ENCODE measurements around the gene ZNF462.
"Not testable (repeated sequence)": the region's sequence is repeated elsewhere in the genome, so short reads cannot be mapped to it uniquely, and the experiment has no call there.

Gene ZNF462

DNA sequence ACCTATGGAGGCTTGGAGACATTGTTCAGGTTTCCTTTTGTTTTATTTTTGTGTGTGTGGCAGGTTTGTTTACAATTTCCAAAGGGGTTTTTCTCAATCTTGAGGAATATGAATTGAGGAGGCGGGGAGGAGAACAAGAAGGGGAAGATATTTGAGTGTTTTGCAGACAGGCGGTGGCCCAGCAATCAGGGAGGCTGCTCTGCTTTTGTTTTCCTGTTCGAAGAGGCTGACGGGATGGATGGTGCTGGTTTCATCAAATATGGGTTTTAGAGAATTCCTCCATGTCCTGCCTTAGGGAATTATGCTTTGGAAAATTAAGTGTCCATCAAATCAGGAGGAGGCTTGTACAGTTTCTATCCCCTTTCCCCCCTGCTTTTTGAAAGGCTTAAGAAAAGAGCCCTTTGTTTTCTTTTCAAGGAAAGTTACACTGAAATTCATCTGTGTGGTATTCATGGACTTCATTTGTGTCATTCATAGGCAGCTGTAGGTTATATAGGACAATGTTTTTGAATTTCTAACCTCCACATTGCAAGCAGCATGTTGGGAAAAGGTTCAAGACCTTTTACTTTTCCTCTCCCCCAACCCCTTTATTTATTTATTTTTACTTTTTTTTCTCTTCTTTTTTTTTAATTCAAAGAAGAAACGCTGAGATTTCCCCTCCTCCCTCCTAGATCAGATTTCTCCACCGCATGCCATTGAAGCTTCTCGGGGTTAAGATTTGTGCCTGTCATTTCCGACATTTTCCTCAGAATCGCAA is 107.4 kb downstream of the ZNF462 start:
- DNase-seq = no peak
- in situ Hi-C loops (cut with HindIII; ENCODE audit: low pct_ligation_motif_present, low pct_unique_long_range_greater_than_20kb, low sequenced_read_pairs) = no loop called here

DNA sequence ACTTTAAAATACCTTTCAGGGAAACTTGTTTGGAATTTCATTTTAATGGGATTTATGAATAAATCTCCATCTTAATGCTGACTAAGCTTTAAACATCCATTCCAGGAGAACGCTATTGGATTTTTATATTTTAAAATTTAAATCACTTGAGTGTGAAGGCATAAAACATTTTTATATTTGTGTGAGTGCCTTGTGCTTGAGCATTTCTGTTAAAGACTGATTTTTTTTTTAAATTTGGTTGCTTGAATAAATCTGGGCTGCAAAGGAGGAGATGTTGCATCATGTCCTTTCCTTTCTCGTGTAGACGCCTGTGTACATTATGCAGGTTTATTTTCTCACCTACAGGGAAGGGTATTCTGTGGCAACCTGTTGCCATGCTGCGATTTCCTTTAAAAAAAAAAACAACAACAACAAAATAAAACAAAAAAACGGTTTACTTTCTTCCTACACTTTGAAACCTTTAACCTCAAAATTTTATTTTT is 108.1 kb downstream of the ZNF462 start:
- in situ Hi-C loops (cut with HindIII; ENCODE audit: low pct_ligation_motif_present, low pct_unique_long_range_greater_than_20kb, low sequenced_read_pairs) = no loop called here
- DNase-seq = no peak

DNA sequence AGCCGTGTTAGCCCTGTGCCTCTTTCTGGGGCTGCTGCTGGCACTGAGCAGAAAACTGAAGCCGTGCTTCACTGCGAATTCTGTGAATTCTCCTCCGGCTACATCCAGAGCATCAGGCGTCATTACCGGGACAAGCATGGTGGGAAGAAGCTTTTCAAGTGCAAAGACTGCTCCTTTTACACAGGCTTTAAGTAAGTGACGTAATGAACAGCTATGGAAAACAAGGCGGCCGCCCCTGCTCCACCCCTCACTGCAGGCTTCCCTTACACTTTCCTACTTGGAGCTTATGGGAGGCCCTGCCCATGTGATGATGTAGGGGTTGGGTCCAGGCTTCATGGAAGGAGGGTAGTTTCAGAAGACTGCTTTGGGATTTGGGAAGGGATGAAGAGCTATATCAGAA is 109.1 kb downstream of the ZNF462 start:
- no peak for DNase-seq
- in situ Hi-C loops (cut with HindIII; ENCODE audit: low pct_ligation_motif_present, low pct_unique_long_range_greater_than_20kb, low sequenced_read_pairs) = no loop called here

GRCh38 chr9:106974341-106974740 is 111.4 kb downstream of the ZNF462 start:
- in situ Hi-C loops (cut with HindIII; ENCODE audit: low pct_ligation_motif_present, low pct_unique_long_range_greater_than_20kb, low sequenced_read_pairs) = no loop called here
- no peak for DNase-seq

- in situ Hi-C loops (cut with HindIII; ENCODE audit: low pct_ligation_motif_present, low pct_unique_long_range_greater_than_20kb, low sequenced_read_pairs) = no loop called here
- no peak for DNase-seq
Measured at GRCh38 chr9:106976772-106977171, 113.8 kb downstream of the ZNF462 start.

GRCh38 chr9:106980551-106981101 is 117.7 kb downstream of the ZNF462 start:
- in situ Hi-C loops (cut with HindIII; ENCODE audit: low pct_ligation_motif_present, low pct_unique_long_range_greater_than_20kb, low sequenced_read_pairs) = no loop called here
- DNase-seq = no peak

DNA sequence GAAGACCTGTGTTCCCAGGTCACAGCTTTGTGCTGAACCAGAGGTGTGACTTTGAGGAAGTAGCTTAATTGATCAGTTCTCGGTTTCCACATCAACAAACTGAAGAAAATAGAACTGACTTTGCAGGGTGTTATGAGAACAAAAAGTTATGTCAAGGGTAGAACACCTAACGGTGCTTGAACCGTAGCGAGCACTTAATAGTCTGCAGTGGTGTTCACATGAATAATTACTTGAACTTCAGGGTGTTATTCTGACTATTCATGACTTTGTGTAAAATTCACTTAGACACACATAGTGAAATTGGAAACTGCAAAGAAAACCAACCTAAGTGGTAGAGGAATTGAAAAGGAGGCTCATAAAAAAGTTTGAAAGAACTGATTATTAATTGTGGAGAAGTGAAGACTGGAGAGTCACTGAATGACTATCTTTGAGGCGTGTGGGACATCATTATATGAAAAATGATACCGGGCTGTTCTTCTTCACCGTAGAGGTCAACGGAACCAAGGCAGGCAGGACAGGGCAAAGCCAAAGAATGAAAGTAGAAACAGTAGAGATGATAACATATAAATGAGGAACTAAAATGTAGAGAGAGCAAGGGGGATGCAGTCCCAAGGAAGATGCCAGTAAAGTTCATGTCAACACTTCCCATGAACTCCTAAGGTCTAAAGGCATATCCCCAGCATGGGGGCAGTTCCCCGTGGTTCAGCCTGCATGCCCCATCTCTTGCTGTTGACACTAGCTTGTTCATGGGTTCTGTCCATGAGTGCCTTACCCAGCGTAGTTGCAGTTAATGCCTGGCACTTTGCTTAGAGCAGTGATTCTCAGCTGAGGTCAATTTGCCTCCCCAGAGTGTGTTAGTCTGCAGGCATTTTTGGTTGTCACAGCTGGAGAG is 118.7 kb downstream of the ZNF462 start:
- no peak for DNase-seq
- in situ Hi-C loops (cut with HindIII; ENCODE audit: low pct_ligation_motif_present, low pct_unique_long_range_greater_than_20kb, low sequenced_read_pairs) = no loop called here

GRCh38 chr9:106982636-106983035 is 119.7 kb downstream of the ZNF462 start:
- DNase-seq = no peak
- in situ Hi-C loops (cut with HindIII; ENCODE audit: low pct_ligation_motif_present, low pct_unique_long_range_greater_than_20kb, low sequenced_read_pairs) = no loop called here

DNA sequence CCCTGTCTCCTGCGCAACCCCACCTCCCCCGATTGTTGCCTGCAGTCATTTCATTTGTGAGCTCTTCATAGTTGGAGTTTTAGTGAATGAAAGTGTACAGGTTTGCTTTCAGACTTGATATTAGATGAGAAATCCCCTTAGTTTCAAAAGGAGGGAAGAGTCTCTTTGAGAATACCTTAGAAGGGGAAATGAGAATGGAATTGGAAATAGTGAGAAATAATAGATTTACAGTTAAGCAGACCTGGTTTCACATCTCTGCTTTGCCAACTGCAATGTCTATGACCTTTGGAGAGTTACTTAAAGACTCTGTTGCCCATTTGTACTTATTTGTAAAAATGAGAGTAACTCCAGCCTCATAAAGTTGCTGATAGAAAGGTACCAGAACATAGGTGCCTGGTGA is 120.4 kb downstream of the ZNF462 start:
- in situ Hi-C loops (cut with HindIII; ENCODE audit: low pct_ligation_motif_present, low pct_unique_long_range_greater_than_20kb, low sequenced_read_pairs) = no loop called here
- no peak for DNase-seq

GRCh38 chr9:106989904-106990303 is 126.9 kb downstream of the ZNF462 start:
- in situ Hi-C loops (cut with HindIII; ENCODE audit: low pct_ligation_motif_present, low pct_unique_long_range_greater_than_20kb, low sequenced_read_pairs) = not testable (repeated sequence)

DNA sequence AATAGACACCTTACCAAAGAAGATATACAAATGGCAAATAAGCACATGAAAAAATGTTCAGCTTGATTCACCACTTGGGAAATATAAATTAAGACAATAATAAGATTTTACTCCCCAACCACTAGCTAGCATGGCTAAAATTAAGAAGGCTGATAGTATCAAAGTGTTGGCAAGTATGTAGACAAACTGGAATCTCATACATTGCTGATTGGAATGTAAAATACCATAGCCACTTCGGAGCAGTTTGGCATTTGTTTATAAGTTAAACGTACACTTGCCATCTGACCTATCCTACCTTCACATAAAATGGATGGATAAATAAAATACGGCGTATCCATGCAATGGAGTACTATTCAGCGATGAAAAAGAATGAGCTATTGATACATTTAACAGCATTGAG is 129.2 kb downstream of the ZNF462 start:
- in situ Hi-C loops (cut with HindIII; ENCODE audit: low pct_ligation_motif_present, low pct_unique_long_range_greater_than_20kb, low sequenced_read_pairs) = no loop called here
- DNase-seq = no peak

More at GRCh38 chr9:106989904-106990303, 126.9 kb downstream of the ZNF462 start:
- DNase-seq = not testable (repeated sequence)

DNA sequence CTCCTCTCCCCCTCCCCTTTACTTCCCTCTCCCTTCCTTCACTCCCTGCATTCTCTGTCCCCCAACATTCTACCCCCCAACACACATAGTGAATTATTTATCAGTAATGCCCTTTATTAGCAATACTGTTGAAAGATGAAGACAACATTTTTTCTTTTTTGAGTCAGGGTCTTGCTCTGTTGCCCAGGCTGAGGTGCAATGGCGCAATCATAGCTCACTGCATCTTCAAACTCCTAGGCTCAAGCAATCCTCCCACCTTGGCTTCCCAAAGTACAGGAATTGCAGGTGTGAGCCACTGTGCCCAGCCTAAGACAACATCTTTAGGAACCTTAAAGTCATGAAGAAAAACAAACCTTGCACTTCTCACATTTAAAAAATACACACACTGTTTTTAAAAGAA is 130.6 kb downstream of the ZNF462 start:
- DNase-seq = no peak
- in situ Hi-C loops (cut with HindIII; ENCODE audit: low pct_ligation_motif_present, low pct_unique_long_range_greater_than_20kb, low sequenced_read_pairs) = no loop called here

DNA sequence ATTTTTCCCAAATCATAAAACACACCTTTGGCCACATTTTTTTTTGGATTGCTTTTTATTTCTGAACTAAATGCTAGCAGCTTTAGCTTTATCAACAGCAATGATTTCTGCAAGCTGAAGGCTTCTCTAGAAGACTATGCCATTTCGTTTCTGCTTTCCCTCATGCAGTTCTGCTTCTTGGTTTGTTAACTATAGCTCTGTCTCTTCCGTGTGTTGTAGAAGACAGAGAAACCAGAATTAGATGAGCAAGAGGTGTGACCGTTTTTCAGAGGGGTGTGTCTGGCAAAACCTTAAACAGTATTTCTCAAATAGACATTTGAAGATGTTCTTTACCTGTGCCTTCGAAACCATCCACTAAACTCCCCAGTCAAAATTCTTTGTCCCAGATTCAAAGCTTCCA is 131.5 kb downstream of the ZNF462 start:
- in situ Hi-C loops (cut with HindIII; ENCODE audit: low pct_ligation_motif_present, low pct_unique_long_range_greater_than_20kb, low sequenced_read_pairs) = no loop called here
- DNase-seq = no peak

- in situ Hi-C loops (cut with HindIII; ENCODE audit: low pct_ligation_motif_present, low pct_unique_long_range_greater_than_20kb, low sequenced_read_pairs) = no loop called here
Measured at GRCh38 chr9:107000218-107000617, 137.3 kb downstream of the ZNF462 start.

DNA sequence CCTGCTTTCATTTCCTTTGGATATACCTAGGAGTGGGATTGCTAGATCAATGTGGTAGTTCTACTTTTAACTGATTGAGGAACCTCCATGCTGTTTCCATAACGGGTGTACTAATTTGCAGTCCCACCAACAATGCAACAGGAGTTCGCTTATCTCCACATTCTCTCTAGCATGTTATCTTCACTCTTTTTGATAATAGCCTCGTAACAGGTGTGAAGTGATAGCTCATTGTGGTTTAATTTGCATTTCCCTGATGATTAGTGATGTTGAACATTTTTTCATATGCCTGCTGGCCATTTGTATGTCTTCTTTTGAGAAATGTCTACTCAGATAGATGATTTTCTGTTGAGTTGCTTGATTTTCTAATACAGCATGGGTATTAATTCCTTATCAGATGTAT is 142.2 kb downstream of the ZNF462 start:
- in situ Hi-C loops (cut with HindIII; ENCODE audit: low pct_ligation_motif_present, low pct_unique_long_range_greater_than_20kb, low sequenced_read_pairs) = no loop called here
- DNase-seq = no peak

More at GRCh38 chr9:107000218-107000617, 137.3 kb downstream of the ZNF462 start:
- no peak for DNase-seq

DNA sequence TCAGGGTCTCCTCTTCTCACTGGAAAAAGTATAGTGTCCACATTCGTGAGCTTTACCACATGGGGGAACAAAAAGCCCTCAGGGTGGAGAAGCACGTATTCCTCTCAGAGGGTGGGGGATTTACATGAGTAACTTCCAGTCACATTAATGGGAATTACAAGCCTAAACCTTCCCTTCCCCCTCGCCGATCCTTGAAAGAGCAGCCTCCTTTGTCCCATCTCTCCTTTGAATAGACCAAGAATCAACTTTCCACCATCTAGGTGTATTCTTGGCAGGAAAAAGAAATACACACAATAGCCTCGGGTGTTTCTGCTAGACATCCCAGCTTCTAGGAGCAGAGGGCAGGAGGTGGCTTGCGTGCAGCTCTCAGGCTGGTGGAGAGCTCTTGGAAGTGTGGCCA is 144.4 kb downstream of the ZNF462 start:
- in situ Hi-C loops (cut with HindIII; ENCODE audit: low pct_ligation_motif_present, low pct_unique_long_range_greater_than_20kb, low sequenced_read_pairs) = no loop called here
- DNase-seq = no peak

DNA sequence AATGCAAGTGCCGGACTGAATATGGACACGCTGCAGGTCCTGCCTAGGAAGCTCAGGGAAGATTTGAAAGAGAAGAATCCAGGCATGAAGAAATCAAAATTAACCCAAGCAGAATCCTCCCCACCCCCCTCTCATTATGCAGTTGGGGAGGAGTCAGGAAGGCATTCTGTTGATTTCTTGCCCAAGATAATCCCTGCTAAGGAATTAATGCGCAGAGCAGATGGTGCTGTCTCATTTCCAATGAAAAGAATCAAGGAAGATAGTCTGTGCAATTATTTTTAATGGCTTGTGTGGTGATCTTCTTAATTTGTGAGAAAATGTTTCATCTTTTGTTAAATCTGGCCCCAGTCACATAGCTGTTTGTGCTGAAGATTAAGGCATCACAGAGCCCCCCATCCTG is 145.0 kb downstream of the ZNF462 start:
- in situ Hi-C loops (cut with HindIII; ENCODE audit: low pct_ligation_motif_present, low pct_unique_long_range_greater_than_20kb, low sequenced_read_pairs) = no loop called here
- no peak for DNase-seq

DNA sequence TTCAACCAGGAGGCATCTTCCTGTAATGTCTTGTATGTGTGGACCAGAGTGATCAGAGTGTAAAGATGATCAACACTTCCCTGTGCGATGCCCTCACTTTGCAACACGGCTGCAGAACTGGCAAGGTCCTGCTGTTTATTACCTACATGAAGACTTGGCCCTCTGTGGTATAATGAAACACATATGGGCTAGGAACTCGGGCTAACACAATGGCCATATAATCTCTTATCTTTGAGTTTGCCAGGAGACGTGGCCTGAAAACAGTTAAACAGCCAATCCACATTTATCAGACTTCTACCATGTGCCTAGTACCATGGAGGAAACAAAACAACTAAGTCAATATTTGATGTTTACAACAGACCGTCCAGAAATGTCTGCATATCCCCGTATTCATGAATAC is 145.5 kb downstream of the ZNF462 start:
- in situ Hi-C loops (cut with HindIII; ENCODE audit: low pct_ligation_motif_present, low pct_unique_long_range_greater_than_20kb, low sequenced_read_pairs) = no loop called here
- DNase-seq = no peak

DNA sequence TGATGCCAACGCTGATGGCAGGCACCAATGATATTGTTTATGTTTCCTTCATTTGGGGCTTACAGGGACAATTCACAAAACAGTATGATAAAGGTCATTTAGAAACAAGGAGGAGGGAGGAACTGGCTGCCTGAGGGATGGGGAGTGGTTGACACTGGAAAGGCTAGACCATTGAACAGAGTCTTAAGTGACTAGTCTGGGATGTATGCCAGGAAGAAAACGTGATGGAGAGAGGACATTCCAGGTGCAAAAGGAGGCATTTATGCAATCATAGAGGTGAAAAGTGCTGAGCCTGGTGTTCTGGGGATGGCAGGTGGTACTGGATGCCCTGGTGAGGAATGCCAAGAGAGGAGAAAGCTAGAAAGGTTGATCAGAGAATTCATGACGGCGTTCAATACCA is 153.4 kb downstream of the ZNF462 start:
- in situ Hi-C loops (cut with HindIII; ENCODE audit: low pct_ligation_motif_present, low pct_unique_long_range_greater_than_20kb, low sequenced_read_pairs) = no loop called here
- no peak for DNase-seq
